HG03060 (cell line): ENCODE measurements around the gene ANO7.

Source experiments
- ATAC-seq: cut with Tn5 transposase; IDR thresholded peaks from one replicate; pipeline ENCODE4 v1.9.1; 2021; ENCODE audit warnings: low read depth, moderate number of reproducible peaks; ENCODE audit not compliant: unreplicated experiment

Gene ANO7

GRCh38 chr2:241226723-241227572 is 38.5 kb downstream of the ANO7 start:
- no peak for ATAC-seq

- no peak for ATAC-seq
Observed at GRCh38 chr2:241227594-241227993, 39.1 kb downstream of the ANO7 start.

- no peak for ATAC-seq
Observed at GRCh38 chr2:241228081-241228859, 39.8 kb downstream of the ANO7 start.

- no peak for ATAC-seq
Observed at GRCh38 chr2:241228860-241229516, 40.5 kb downstream of the ANO7 start.

- no peak for ATAC-seq
Observed at GRCh38 chr2:241229563-241230401, 41.3 kb downstream of the ANO7 start.

GRCh38 chr2:241230435-241230834 is 42.0 kb downstream of the ANO7 start:
- ATAC-seq = no peak

- ATAC-seq = no peak
Observed at GRCh38 chr2:241232736-241233575, 44.5 kb downstream of the ANO7 start.

- no peak for ATAC-seq
Observed at GRCh38 chr2:241234066-241234790, 45.8 kb downstream of the ANO7 start.

GRCh38 chr2:241234962-241235740 is 46.7 kb downstream of the ANO7 start:
- no peak for ATAC-seq

- no peak for ATAC-seq
Observed at GRCh38 chr2:241235859-241236593, 47.5 kb downstream of the ANO7 start.

GRCh38 chr2:241237047-241237446 is 48.6 kb downstream of the ANO7 start:
- no peak for ATAC-seq

GRCh38 chr2:241237949-241238371 is 49.5 kb downstream of the ANO7 start:
- ATAC-seq = no peak

- ATAC-seq = no peak
Observed at GRCh38 chr2:241238693-241239198, 50.3 kb downstream of the ANO7 start.

GRCh38 chr2:241239552-241240202 is 51.2 kb downstream of the ANO7 start:
- no peak for ATAC-seq

GRCh38 chr2:241240320-241241004 is 52.0 kb downstream of the ANO7 start:
- no peak for ATAC-seq

GRCh38 chr2:241241669-241242068 is 53.2 kb downstream of the ANO7 start:
- no peak for ATAC-seq
